Peyer's patch (tissue), 4 donors: ENCODE results near the gene MYMK. TPM values are rescaled to one million over a fixed set of nuclear protein-coding genes. Genes with fewer than 3 reads are reported as not detected.

Experiments
- DNase-seq, 3 donors: peaks; one replicate each; pipeline ENCODE4 v3.0.0-alpha.2; 2017 to 2019
- H3K27ac ChIP-seq, 4 donors: fragments of 200-600 bp; sonication (generic); one replicate each; pipeline ENCODE4 v1.5.1; 2016 to 2019
- H3K27me3 ChIP-seq, 2 donors: fragments of 200-600 bp; sonication (generic); one replicate each; pipeline ENCODE4 v1.5.1; 2019
- H3K36me3 ChIP-seq, 3 donors: fragments of 200-600 bp; sonication (generic); one replicate each; pipeline ENCODE4 v1.5.1; 2016 to 2019
- H3K4me1 ChIP-seq, 4 donors: fragments of 200-600 bp; sonication (generic); one replicate each; pipeline ENCODE4 v1.5.1; 2016 to 2019
- H3K4me3 ChIP-seq, 4 donors: fragments of 200-600 bp; sonication (generic); 1 replicate in 3 of 4; 2 replicates in 1 of 4; pipeline ENCODE4 v1.5.1; 2016 to 2019; ENCODE audit warnings: mild to moderate bottlenecking in 1 of 4
- H3K9me3 ChIP-seq, 4 donors: fragments of 200-600 bp; sonication (generic); one replicate each; pipeline ENCODE4 v1.5.1; 2016 to 2019; ENCODE audit warnings: mild to moderate bottlenecking in 1 of 4
- CTCF ChIP-seq, 6 experiments: fragments of 450-650 bp in 4 of 6; fragments of 200-600 bp in 2 of 6; sonication (generic) in 1 of 6; IDR thresholded peaks; one replicate each; pipeline ENCODE4 v1.5.1; 2017 to 2019; ENCODE audit warnings: antibody characterized with exemption in 6 of 6, mild to moderate bottlenecking in 3 of 6, moderate library complexity in 1 of 6
- POLR2A ChIP-seq, 2 donors: fragments of 450-650 bp; IDR thresholded peaks; one replicate each; pipeline ENCODE4 v1.5.1; 2017; ENCODE audit warnings: antibody characterized with exemption in 2 of 2, mild to moderate bottlenecking in 2 of 2, moderate library complexity in 2 of 2
- total RNA-seq, 4 donors: library from RNA; depleted of rRNA; stranded (reverse); fragments of >200 nt; gene quantifications; one replicate each; pipeline ENCODE4 v1.1.0, GENCODE V29; 2016

MYMK gene
- total RNA-seq, 4 donors from 2014 or later, result not detected

- Histone ChIP-seq H3K27ac (peak overlapping the region in 2 of 4 donors; percentile 22 to 27), H3K9me3 (peaks cover 0 to 5% (median 0%) of the 10 kb centered on the region in 4 donors)
Measured at GRCh38 chr9:133505186-133505830, 19.5 kb downstream of the MYMK start.

DNA sequence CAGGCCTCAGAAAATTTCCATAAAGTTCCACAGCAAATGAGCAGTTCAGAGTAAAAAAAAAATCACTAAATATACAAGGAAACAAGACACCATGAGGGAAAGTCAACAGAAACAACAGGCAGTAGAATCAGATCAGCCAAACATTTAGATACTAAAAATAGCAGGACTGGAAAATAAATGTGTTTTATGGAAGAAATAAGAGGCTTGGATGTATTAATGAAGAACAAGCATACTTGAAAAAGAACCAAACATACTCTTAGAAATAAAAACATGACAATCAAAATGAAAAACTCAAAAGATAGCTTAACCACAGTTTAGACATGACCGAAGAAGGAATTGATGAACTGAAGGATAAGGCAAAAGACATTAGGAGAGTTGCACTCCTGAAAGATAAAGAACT, 22.6 kb downstream of the MYMK start:
- H3K4me1 ChIP-seq, result peaks cover 0 to 6% (median 0%) of the 10 kb centered on the region in 4 donors
- no peaks in the 10 kb centered on the region for H3K36me3 ChIP-seq
- peaks cover 0 to 1% of the 10 kb centered on the region in 2 donors for H3K27me3 ChIP-seq
- H3K9me3 ChIP-seq, result peaks cover 0 to 5% (median 0%) of the 10 kb centered on the region in 4 donors
- no peak overlapping the region for H3K27ac ChIP-seq
- TF ChIP-seq CTCF (IDR thresholded peaks at IDR 0.05) (no peak), POLR2A (IDR thresholded peaks at IDR 0.05) (no peak)
- no peak for DNase-seq
- H3K4me3 ChIP-seq, result no peak overlapping the region

More at GRCh38 chr9:133505186-133505830, 19.5 kb downstream of the MYMK start:
- no peaks in the 10 kb centered on the region for H3K27me3 ChIP-seq
- no peak overlapping the region for H3K4me3 ChIP-seq
- DNase-seq, result no peak
- TF ChIP-seq POLR2A (IDR thresholded peaks at IDR 0.05) (no peak), CTCF (IDR thresholded peaks at IDR 0.05) (no peak)
- H3K4me1 ChIP-seq, result peaks cover 0 to 13% (median 5%) of the 10 kb centered on the region in 4 donors
- no peaks in the 10 kb centered on the region for H3K36me3 ChIP-seq

DNA sequence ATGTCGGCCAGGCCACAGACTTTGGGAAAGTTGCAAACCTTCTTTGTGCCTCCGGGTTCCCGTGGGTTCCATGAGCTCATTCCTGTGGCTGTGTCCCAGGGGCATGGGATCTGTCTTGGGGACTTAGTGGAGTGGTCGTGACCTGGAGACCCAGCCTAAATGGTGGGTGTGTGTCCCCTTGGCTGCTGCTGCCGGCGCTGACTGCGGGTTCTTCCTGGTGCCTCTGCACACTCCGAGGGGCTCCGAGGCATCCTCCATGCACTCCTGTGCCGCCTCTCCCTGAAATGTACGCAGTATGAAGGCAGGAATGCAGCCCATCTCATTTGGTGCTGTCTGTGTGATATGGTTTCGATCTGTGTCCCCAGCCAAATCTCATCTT, 24.9 kb downstream of the MYMK start:
- TF ChIP-seq POLR2A (IDR thresholded peaks at IDR 0.05), result no peak
- no peak for TF ChIP-seq CTCF (IDR thresholded peaks at IDR 0.05)
- Histone ChIP-seq H3K27ac (peak overlapping the region in 3 of 4 donors; percentile 23 to 51 (median 25)), H3K4me3 (no peak overlapping the region), H3K36me3 (no peaks in the 10 kb centered on the region), H3K27me3 (peaks cover 0 to 5% of the 10 kb centered on the region in 2 donors), H3K9me3 (peaks cover 0 to 5% (median 0%) of the 10 kb centered on the region in 4 donors), H3K4me1 (peaks cover 0 to 6% (median 0%) of the 10 kb centered on the region in 4 donors)
- DNase-seq, result no peak

- no peak for TF ChIP-seq CTCF (IDR thresholded peaks at IDR 0.05)
- TF ChIP-seq POLR2A (IDR thresholded peaks at IDR 0.05), result no peak
- H3K36me3 ChIP-seq, result no peaks in the 10 kb centered on the region
- peaks cover 0 to 5% (median 0%) of the 10 kb centered on the region in 4 donors for H3K9me3 ChIP-seq
- peaks cover 0 to 6% (median 0%) of the 10 kb centered on the region in 4 donors for H3K4me1 ChIP-seq
- no peak for DNase-seq
- H3K4me3 ChIP-seq, result no peak overlapping the region
- H3K27ac ChIP-seq, result peak overlapping the region in 3 of 4 donors; percentile 23 to 51 (median 38)
- H3K27me3 ChIP-seq, result peaks cover 0 to 5% of the 10 kb centered on the region in 2 donors
Measured at GRCh38 chr9:133499132-133499891, 25.4 kb downstream of the MYMK start.

DNA sequence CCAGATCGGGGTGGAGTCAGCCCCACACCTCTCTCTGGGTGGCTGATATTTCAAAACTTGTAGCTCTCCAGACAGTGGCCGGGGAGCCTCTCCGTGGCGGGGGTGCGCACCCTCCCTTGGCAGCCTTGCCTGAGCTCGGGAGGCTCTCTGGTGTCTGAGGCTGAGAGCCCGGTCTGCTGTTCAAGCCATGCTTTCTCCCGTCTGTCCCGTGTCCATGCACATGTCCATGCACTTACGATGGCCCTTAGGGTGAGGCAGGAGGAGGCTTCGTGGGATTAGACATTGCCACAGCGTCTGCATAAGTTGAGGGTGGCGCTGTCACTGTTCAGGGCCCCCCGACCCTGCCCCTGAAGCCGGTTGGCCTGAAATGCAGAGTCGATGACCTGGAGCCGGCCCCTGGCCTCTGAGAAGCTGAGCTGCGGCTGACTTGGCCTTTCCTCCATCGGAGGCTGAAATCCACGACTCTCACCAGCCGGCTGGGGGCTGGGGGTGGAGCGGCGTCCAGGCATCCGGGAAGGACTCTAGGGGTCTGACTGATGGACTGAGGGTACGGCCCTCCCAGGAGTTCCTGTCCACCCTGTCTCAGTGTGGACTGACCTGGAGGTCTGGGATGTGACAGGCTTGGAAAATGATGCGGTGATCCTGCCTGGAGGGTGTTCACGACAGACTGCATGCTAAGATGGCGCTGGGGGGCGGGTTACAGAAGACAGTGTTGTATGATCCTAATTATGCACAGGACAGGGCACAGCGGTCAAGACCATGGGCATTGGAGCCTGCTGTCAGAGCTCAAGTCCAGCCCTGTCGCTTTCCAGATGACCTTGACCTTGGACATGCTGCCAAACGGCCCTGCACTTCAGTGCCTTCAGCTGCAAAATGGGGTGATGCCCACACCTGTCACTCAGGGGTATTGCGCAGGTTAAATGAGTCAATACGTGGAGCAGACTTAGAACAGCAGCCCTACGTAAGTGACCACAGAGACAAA, 27.6 kb downstream of the MYMK start:
- H3K4me1 ChIP-seq, result peaks cover 0 to 6% (median 0%) of the 10 kb centered on the region in 4 donors
- no peaks in the 10 kb centered on the region for H3K36me3 ChIP-seq
- DNase-seq, result no peak
- H3K27me3 ChIP-seq, result peaks cover 0 to 5% of the 10 kb centered on the region in 2 donors
- no peak overlapping the region for H3K4me3 ChIP-seq
- peaks cover 0 to 5% (median 0%) of the 10 kb centered on the region in 4 donors for H3K9me3 ChIP-seq
- no peak overlapping the region for H3K27ac ChIP-seq
- no peak for TF ChIP-seq POLR2A (IDR thresholded peaks at IDR 0.05)
- TF ChIP-seq CTCF (IDR thresholded peaks at IDR 0.05), result no peak
